NCI-H146 treated with DMSO at 0.1 percent for 48 hours (cell line): ENCODE results near the gene INHBE.
"Not testable (repeated sequence)": the region's sequence is repeated elsewhere in the genome, so short reads cannot be mapped to it uniquely, and the experiment has no call there.

Source experiments
- DNase-seq: peaks from one replicate; lab custom pipeline; 2025; ENCODE audit not compliant: unreplicated experiment; lab: John Stamatoyannopoulos, UW

Gene INHBE

GRCh38 chr12:57495051-57495701 is 40.1 kb downstream of the INHBE start:
- DNase-seq = not testable (repeated sequence)

- DNase-seq = no peak
These were observed 41.7 kb downstream of the INHBE start for GRCh38 chr12:57496822-57497221.

GRCh38 chr12:57497223-57498131 is 42.4 kb downstream of the INHBE start:
- no peak for DNase-seq

- no peak for DNase-seq
These were observed 43.0 kb downstream of the INHBE start for GRCh38 chr12:57498132-57498502.

- DNase-seq = no peak
These were observed 43.5 kb downstream of the INHBE start for GRCh38 chr12:57498571-57498970.

- DNase-seq = no peak
These were observed 45.1 kb downstream of the INHBE start for GRCh38 chr12:57500213-57500612.

GRCh38 chr12:57502311-57502969 is 47.3 kb downstream of the INHBE start:
- DNase-seq = not testable (repeated sequence)

GRCh38 chr12:57506541-57506940 is 51.4 kb downstream of the INHBE start:
- not testable (repeated sequence) for DNase-seq
